HL-60 (cell line): ENCODE results near the gene CPZ.

Experiments
- DNase-seq, 2 experiments: peaks; one replicate each; pipeline ENCODE4 v3.0.0-alpha.2; 2010 to 2020; ENCODE audit warnings: low read depth in 1 of 2, low spot score in 1 of 2
- H3K27ac ChIP-seq: fragments of 250-450 bp; sonication (Bioruptor Pico); replicated peaks from 2 replicates; pipeline ENCODE4 v1.5.1; 2020; ENCODE audit warnings: mild to moderate bottlenecking, moderate library complexity
- H3K27me3 ChIP-seq: fragments of 250-450 bp; sonication (Bioruptor Pico); 2 replicates; pipeline ENCODE4 v1.5.1; 2021; ENCODE audit warnings: mild to moderate bottlenecking, moderate library complexity; ENCODE audit not compliant: insufficient read depth, poor library complexity, severe bottlenecking
- H3K4me3 ChIP-seq: replicated peaks from 2 replicates; pipeline ENCODE4 v1.5.1; 2011; ENCODE audit warnings: mild to moderate bottlenecking, control low read depth, low read length; ENCODE audit not compliant: insufficient read depth
- CTCF ChIP-seq: IDR thresholded peaks from one replicate; pipeline ENCODE4 v1.5.1; 2011; ENCODE audit warnings: low read length, control low read depth, inconsistent platforms; ENCODE audit not compliant: insufficient read depth
- GABPA ChIP-seq: IDR thresholded peaks from 2 replicates; pipeline ENCODE4 v1.6.1; 2012; ENCODE audit warnings: low read depth
- POLR2AphosphoS5 ChIP-seq: IDR thresholded peaks from 2 replicates; pipeline ENCODE4 v1.6.1; 2012; ENCODE audit warnings: low read depth
- REST ChIP-seq: IDR thresholded peaks from 2 replicates; pipeline ENCODE4 v1.6.1; 2012; ENCODE audit warnings: low read depth; ENCODE audit not compliant: insufficient replicate concordance
- SPI1 ChIP-seq: IDR thresholded peaks from 2 replicates; pipeline ENCODE4 v1.6.1; 2012; ENCODE audit warnings: low read depth, mild to moderate bottlenecking, borderline replicate concordance

Gene CPZ

GRCh38 chr4:8544741-8545438 lies 47.7 kb upstream of the CPZ start:
- no peak for DNase-seq
- Histone ChIP-seq H3K27me3 (no peaks in the 10 kb centered on the region), H3K27ac (no peak overlapping the region), H3K4me3 (no peak overlapping the region)
- TF ChIP-seq POLR2AphosphoS5: no peak
- TF ChIP-seq REST: no peak
- no peak for TF ChIP-seq SPI1
- TF ChIP-seq CTCF: no peak
- TF ChIP-seq GABPA: no peak

DNA sequence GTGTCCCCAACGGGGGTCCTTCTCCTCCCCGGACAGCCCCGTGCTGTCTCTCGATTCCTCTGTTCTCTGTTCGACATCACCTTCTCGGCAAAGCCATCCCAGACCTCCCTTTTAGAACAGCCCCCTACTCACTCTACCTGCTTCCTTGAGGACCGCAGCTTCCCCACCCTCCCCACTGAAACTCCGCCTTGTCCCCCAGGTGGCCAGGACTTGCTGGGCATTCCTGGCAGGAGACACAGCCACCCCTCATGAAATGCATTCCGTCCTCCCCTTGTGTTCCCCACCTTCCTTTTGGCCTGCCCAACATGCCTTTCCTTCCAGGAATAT lies 47.2 kb upstream of the CPZ start:
- Histone ChIP-seq H3K4me3 (no peak overlapping the region), H3K27ac (no peak overlapping the region), H3K27me3 (no peaks in the 10 kb centered on the region)
- no peak for DNase-seq
- TF ChIP-seq GABPA: no peak
- no peak for TF ChIP-seq CTCF
- TF ChIP-seq POLR2AphosphoS5: no peak
- TF ChIP-seq REST: no peak
- no peak for TF ChIP-seq SPI1

DNA sequence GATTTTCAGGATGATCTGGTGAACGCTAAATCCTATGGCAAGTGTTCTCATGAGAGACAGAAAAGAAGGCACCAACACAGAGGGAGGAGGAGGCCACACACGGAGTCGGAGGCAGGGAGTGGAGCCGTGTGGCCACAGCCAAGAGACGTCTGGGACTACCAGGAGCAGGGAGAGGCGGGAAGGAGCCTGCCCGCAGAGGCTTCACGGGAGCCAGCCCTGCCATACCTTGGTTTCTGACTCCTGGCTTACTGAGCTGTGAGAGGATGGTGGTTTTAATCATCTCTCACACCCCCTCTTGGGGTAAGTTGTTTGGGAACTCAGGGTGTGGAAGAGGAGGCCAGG lies 45.8 kb upstream of the CPZ start:
- Histone ChIP-seq H3K4me3 (no peak overlapping the region), H3K27me3 (no peaks in the 10 kb centered on the region), H3K27ac (no peak overlapping the region)
- TF ChIP-seq GABPA (no peak), SPI1 (no peak), REST (no peak), CTCF (no peak), POLR2AphosphoS5 (no peak)
- no peak for DNase-seq
